AG09319 (cell line): ENCODE data around the gene QPRT.

Source experiments
- DNase-seq: peaks from one replicate; pipeline ENCODE4 v3.0.0-alpha.2; 2010; ENCODE audit warnings: low read depth; ENCODE audit errors: extremely low read depth
- TF ChIP-seq, protein P1 (sequence below): IDR thresholded peaks from 2 replicates; pipeline ENCODE4 v1.5.1; 2011; ENCODE audit warnings: low read depth, mild to moderate bottlenecking, inconsistent platforms, low read length, moderate library complexity

QPRT gene

DNA sequence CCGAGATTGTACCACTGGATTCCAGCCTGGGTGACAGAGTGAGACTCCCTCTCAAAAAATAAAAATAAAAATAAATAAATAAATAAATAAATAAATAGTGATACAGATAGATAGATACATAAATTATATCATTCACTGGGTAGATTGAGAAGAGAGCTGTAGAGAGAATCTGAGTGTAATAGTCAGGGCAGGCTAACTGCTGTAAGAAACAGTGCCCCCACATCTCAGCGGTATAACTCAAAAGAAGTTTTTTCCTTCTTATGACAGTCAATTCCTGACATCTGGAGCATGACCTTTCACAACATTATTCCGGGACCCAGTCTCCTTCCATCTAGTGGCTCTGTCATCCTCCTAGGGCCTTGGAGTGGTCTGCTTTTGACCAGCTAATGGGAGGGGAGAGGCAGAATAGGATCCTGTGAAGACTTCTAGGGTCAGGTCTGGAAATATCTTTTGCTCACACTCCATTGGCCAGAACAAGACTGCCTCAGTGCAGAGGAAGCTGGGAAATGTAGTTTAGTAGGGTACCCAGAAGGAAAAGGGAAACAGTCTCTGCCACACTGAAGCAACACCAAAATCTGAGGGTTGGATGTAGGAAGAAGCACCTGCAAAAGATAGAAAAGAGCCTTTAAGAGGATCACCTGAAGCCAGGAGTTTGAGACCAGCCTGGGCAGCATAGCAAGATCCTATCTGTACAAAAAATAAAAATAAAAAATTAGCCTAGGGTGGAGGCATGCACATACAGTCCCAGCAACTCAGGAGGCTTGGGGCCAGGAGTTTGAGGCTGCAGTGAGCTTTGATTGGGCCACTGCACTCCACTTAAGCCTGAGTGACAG is 3.0 kb upstream of the QPRT start:
- TF ChIP-seq, protein P1, sequence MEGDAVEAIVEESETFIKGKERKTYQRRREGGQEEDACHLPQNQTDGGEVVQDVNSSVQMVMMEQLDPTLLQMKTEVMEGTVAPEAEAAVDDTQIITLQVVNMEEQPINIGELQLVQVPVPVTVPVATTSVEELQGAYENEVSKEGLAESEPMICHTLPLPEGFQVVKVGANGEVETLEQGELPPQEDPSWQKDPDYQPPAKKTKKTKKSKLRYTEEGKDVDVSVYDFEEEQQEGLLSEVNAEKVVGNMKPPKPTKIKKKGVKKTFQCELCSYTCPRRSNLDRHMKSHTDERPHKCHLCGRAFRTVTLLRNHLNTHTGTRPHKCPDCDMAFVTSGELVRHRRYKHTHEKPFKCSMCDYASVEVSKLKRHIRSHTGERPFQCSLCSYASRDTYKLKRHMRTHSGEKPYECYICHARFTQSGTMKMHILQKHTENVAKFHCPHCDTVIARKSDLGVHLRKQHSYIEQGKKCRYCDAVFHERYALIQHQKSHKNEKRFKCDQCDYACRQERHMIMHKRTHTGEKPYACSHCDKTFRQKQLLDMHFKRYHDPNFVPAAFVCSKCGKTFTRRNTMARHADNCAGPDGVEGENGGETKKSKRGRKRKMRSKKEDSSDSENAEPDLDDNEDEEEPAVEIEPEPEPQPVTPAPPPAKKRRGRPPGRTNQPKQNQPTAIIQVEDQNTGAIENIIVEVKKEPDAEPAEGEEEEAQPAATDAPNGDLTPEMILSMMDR, result no peak
- no peak for DNase-seq

DNA sequence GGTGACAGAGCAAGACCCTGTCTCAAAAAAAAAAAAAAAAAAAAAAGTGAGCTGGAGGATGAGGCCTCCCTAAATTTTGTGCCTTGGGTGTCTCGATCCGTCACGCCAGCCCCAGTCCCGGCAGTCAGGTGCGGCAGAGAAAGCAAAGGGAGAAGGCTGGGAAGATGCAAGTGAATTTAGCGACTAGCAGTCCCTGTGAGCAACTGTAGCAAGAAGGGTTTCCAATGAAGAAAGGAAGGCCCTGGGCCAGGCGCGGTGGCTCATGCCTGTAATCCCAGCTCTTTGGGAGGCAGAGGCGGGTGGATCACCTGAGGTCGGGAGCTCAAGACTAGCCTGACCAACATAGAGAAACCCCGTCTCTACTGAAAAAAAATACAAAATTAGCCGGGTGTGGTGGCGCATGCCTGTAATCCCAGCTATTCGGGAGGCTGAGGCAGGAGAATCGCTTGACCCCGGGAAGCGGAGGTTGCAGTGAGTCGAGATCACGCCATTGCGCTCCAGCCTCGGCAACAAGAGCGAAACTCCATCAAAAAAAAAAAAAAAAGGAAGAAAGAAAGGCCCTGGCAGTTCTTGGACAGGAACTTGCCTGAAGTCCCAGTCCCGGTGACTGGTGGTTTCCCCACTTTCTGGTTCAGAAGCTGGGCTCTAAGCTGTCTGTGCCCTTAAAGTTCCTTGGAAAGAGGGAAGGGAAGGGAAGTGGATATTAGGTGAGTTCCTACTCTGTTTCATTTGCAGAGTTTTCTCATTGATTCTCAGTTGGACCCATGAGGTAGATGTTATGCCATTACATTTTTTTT is 1.8 kb upstream of the QPRT start:
- DNase-seq, result no peak
- TF ChIP-seq, protein P1, result no peak

DNA sequence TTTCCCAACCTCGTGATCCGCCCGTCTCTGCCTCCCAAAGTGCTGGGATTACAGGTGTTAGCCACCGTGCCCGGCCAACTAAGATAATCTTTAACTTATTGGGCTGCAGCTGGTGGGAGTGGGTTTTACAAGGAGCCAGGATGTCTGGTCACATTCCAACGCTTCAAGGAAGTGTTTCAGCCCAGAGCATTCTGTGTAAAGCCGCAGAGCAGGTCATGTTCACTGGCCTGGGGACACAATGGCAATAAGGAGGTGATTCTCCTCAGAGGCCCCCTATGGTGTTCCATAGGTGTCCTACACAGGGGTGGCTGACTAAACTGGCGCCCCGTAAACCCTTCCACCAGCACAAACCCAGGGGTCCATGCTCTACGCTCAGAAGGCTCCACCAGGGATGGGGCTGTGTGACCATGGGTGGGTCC is 1.2 kb downstream of the QPRT start:
- no peak for DNase-seq
- TF ChIP-seq, protein P1, result no peak

DNA sequence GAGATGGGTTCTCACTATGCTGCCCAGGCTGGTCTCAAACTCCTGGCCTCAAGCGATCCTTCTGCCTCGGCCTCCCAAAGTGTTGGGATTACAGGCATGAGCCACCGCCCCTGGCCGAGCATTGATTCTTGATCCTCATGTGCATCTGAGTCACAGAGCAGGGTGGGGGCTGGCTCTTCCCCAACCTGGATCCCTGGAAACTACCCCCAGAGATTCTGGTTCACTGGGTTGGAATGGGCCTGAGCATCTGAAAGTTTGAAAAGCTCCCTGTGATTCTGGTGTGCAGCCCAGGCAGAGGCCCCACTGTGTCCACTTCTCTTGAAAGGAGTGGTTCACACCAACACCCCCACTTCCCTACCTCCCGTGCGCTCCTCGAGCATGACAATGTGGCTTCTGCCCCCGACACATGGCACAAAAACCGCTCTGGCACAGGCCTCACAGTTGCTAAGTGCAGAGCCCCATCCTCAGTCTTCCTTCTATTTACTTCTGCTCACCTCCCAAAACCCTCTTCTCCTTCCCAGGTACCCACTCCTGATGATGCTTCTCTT is 4.6 kb downstream of the QPRT start:
- TF ChIP-seq, protein P1, result no peak
- no peak for DNase-seq

DNA sequence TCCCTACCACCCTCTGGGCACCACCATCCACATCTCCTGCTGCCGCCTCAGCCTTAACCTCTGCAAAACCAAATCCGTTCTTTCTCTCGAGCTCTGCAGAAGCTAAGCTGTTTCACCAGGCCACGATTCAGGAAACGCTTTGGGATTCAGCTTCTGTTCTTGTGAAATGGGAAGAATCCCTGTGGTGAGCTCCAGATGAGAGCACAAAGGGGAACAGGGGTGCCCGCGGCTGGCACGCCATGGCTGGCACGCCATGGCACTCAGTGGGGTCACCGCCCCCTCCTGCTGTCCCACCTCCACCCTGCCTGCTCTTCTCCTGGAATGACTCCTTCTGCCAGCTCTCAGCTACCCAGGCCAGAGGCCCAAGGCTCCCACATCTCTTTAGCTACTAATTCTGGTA is 5.7 kb downstream of the QPRT start:
- TF ChIP-seq, protein P1, result no peak
- DNase-seq, result no peak

DNA sequence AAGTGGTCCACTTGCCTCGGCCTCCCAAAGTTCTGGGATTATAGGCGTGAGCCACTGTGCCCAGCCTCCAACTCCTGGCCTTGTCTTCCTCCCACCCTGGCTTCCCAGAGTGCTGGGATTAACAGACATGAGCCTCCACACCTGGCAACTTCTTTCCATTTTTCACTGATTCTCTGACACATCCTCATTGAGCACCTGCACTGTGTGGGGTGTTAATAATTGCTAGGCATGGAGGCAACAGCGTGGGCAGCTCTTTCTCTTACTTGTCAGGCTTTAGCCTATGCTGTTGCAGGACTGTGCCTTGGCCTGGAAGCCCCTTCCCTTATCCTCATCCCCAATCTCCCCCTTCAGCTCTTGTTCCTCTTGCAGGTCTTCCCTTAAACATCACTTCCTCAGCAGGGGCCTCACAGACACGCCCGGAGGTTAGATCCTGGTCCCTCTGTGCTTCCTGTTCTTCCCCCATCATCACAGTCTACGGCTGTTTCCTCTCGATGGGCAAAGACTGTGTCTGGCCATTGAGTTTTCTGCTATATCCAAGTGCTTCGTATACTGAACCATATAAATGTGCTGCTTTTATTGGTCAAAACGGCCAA is 7.9 kb downstream of the QPRT start:
- no peak for DNase-seq
- TF ChIP-seq, protein P1, result no peak
